GM19395 (cell line): ENCODE measurements around the gene PDIK1L.

Source experiments
- ATAC-seq: cut with Tn5 transposase; IDR thresholded peaks from one replicate; pipeline ENCODE4 v1.9.1; 2021; ENCODE audit warnings: mild to moderate bottlenecking, moderate library complexity; ENCODE audit not compliant: unreplicated experiment

PDIK1L gene

GRCh38 chr1:26121854-26122773, 10.5 kb downstream of the PDIK1L start:
- ATAC-seq, result no peak

DNA sequence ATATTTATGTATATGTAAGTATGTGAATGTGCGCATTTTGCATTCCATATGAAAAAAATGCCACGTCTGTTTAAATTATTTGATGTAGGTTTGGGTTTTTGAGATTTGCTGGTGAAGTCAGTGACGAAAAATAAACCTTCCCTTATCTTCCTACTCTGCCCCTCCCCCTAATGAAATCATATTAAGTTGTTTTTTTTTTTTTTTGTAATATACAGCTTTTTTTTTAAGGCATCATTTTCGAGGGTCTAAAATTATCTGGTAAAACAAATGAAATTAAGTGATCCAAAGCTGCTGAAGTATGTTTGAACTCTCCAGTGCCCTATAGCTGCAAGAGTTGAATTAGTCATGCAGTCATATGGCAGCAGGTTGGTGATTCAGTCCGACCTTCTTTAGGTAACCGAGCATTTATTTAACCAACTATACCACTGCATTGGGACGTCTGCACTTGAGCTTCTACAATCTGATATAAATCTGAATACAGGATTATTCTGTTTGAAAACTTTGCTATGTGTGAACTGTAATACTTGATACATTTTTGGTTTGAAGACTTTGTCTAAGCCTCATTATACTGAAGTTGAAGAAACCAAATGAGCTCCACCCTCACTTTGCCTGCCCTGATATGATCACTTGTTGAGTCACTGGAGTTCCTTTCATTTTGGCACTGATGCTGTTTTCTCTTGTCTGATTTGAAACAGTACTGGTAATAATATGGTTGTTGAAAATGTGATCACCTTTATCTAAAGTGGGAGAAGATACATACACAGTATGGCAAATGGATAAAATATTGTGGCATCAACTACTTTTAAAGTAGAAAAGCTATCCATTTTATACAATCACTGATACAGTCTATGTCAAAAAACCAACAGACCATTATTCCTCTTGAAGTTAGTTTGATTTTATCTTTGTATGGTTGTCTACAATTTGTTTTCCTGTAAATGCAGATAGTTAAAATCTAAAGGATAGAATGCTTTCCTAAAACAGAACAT, 11.7 kb downstream of the PDIK1L start:
- no peak for ATAC-seq

- ATAC-seq, result no peak
Measured at GRCh38 chr1:26124418-26125331, 13.1 kb downstream of the PDIK1L start.

DNA sequence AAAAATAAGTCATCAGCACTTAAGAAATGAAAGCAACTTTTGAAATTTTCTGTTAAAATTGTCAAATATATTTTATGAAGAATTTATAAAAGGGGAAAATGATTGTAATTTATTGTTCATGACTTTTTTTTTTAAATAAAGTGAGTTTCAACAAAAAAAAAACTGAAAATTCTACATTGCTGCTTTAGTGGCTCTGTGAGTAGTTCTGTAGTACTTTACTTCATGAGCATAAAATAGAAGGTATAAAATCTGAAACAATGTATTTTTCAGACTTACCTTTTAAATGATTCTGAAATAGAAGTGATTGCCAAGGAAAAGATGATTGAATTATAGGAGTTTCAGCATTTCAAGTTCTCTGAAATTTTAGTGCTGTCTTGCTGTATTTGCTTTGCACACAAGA, 13.8 kb downstream of the PDIK1L start:
- ATAC-seq, result no peak

GRCh38 chr1:26125946-26126320, 14.3 kb downstream of the PDIK1L start:
- no peak for ATAC-seq

DNA sequence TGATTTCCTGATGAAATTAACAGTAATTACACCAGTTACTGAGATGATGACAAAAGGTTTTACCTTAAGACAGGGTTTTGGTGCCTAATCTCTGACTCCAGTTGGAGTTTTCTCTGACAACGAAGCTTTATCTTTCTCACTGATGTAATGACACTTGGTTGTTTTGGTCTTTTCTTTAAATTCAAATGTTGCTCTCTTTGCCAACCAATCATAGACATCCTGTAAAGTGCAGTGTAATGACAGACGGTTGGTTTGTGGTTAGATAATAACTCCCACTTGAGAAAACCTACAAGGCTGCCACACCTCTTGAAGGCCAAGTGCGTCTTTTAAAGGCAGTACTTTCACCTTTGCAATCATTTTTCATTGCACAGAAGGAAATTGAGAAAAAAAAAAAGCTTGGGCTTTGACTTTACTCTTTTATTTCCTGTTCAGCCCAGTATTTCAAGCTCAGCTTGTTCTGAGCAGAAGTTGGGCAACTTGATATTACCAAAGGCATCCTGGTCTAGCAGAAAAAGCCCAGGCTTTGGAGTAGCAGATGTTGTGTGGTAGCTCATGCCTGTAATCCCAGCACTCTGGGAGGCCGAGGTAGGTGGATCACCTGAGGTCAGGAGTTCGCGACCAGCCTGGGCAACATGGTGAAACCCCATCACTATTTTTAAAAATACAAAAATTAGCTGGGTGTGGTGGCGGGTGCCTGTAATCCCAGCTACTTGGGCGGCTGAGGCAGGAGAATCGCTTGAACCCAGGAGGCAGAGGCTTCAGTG, 14.9 kb downstream of the PDIK1L start:
- peak; percentile 80 for ATAC-seq

DNA sequence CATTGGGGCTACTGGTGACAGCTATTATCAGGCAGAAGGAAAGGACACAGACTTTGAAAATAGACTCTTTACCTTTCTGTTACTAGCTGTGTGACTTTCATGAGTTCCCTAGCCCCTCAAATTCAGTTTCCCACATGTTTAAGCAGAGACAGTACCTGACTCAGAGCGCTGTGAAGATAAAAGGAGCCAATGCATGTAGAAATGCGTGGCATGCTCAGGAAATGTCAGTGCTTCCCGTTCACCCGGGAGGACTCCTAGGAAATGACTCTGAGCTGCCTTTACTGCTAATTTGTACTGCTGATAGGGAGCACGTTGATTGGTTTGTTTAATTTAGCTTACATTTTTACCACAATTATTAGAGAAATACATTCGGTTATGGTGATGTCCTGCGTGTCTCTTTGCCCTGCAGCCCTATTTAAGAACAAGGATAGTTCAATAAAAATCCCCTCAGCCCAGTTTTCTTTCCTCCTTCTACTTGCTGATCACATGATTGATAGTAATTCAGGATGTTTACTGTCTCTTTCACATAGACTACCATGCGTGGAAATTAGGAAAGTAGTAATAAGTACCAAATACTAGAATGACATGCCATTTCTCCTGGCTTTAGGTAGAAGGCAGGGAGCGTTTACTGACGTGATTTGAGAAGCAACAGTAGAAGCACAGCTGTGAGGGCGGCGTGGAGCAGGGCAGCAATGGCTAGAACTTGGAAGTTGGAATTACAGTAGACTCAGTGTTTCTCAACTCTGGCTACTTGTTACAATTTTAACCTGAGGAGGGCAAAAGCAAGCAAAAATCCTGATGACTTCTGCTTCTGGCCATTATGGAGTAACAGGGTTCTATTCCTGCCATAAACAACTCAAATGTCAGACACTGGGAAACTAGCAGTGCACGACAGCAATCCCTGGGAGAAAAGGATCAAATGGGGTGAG, 15.9 kb downstream of the PDIK1L start:
- ATAC-seq, result no peak

DNA sequence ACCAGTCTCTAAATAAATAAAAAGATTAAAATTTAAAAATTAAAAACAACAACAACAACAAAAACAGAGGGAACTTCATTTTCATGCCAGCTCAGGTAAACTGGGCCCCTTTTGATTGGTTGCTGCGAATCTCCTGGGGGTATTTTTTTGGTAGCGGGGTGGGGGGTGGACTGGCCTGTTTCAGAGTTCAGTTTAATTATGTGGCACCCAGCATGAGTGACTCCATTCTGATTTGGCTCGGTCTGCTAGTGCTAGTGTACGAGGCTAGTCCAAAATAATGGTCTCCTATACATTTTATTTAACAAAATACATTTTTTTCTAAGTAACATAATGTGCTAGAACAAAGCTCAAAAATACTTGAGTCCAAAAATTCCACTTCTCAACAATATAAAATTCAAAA, 18.2 kb downstream of the PDIK1L start:
- ATAC-seq, result no peak

DNA sequence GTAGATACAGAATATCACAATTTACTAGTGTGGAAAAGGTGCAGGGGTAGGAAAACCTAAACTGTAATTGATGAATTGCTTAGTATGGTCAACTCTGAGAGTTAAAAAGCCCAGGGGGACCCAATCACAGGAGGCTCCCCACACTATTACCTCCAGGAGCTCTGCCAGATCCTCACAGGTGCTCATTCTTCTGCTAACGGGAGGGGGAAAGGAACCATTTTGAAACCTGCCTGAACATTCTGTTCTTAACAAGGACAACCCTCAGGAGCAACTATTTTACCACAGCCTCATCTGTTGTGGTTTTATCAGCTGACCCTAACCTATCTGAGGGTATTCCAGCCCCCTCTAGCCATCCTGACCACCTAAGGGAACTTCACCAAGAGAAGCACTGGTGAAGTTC, 19.1 kb downstream of the PDIK1L start:
- no peak for ATAC-seq

- no peak for ATAC-seq
Measured at GRCh38 chr1:26132128-26132833, 20.7 kb downstream of the PDIK1L start.

DNA sequence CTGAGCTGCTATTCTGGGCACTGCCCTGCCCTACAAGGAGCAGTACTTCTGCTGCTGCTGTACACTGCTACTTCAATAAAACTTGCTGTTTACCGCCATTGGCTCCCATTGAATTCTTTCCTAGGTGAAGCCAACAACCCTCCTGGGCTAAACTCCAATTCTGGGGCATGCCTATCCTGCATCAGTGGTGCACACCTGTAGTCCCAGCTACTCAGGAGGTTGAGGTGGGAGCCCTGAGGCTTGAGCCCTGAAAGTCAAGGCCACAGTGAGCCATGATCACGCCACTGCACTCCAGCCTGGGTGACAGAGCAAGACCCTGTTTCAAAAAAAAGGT, 21.2 kb downstream of the PDIK1L start:
- no peak for ATAC-seq

DNA sequence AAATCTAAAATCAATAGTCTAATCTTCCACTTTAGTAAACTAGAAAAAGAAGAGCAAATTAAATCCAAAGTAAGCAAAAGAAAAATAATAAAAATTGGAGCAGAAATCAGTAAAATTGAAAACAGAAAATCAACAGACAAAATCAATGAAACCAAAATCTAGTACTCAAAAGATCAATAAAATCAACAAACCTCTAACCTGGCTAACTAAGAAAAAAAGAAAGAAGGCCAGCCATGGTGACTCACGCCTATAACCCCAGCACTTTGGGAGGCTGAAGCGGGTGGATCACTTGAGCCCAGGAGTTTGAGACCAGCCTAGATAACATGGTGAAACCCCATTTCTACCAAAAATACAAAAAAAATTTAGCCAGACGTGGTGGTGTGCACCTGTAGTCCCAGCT, 22.8 kb downstream of the PDIK1L start:
- ATAC-seq, result no peak

- no peak for ATAC-seq
Measured at GRCh38 chr1:26138974-26139558, 27.4 kb downstream of the PDIK1L start.

- ATAC-seq, result no peak
Measured at GRCh38 chr1:26142159-26142558, 30.5 kb downstream of the PDIK1L start.

DNA sequence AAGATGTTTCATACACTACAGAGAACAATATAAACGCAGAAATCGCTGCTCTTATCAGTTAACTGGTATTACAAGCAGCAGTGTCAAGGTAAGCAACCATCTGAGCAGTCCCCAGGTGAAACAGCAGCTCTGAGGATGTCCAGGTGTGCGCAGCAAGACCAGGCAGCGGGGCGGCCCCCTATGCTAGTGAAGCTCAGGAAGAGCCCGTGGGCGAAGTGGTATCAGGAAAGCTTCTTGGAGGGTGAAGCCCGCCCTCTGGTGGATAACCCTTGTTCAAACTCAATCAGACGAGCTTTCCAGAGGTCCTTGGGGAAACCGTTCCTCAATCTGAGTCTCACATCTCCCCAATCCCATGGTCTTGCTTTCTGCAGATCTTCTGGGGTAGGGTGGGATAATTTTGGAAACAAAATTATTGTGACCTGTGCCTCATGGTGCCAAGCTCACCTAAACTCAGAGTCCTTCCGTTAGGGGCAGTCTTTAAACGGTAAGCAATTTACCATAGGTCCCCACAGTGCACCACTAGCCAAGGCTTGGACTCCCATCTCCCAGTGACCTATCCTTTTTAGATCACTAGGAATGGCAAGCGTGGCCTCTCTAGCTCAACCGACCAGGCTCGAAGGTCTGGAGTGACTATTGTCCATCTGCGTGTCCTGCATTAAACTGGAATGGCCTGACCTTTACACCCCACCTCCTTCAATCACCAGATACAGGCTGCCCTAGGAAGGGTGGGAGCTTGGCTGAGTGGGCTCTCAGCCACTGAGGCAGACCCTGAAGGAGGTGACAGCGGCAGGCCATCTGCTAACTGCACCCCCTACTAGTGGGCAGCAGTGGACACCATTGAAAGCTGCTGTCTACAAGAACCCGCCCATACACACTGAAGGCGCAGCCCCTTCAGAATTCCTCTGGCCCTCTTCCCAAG, 33.7 kb downstream of the PDIK1L start:
- no peak for ATAC-seq

DNA sequence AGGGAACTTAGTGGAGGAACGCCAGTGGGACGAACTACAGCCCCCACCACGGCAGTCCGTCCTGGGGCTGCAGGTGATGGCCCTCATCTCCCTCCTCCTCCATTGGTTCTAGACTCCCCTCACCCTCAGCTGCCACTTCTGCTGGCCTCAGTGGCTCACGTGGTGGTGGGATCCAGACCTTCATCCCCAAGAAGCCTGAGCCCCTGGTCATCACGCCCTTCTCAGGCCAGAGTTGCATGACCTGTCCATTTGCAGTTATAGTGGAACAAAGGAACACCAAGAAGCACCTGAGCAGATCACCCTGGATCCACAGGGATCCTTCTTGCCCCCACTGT, 34.3 kb downstream of the PDIK1L start:
- no peak for ATAC-seq

DNA sequence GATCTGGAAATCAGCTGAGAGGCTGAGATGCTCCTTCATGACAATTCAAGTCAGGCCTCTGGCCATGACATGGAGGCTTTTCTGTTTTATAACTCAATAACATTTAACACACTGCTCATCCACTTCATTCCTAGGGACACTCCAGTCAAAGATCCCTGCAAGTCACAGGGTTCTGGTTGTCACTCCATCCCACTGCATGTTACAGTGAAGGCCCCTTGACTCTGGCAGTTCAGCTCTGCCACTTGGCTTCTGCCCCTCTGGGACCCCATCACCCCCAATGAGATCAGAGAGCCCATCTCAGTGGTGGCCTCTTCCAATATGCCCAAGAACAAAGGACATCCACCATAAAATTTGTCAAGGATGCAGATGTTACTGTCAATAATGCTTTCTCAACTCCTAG, 37.3 kb downstream of the PDIK1L start:
- no peak for ATAC-seq
